Panc1 (cell line): ENCODE results near the gene NDUFAF8.

Experiments used
- CTCF ChIP-seq: fragments of 450-650 bp; IDR thresholded peaks from 2 replicates; pipeline ENCODE4 v1.5.1; 2017; ENCODE audit warnings: mild to moderate bottlenecking
- POLR2AphosphoS5 ChIP-seq: IDR thresholded peaks from 2 replicates; pipeline ENCODE4 v1.6.1; 2012; ENCODE audit warnings: mild to moderate bottlenecking, low read depth, low read length, moderate library complexity
- REST ChIP-seq, 2 experiments: IDR thresholded peaks; 2 replicates each; pipeline ENCODE4 v1.6.1; 2011 to 2012; ENCODE audit warnings: low read depth in 2 of 2, control low read depth in 1 of 2, low read length in 1 of 2, mild to moderate bottlenecking in 1 of 2, moderate library complexity in 1 of 2; ENCODE audit not compliant: insufficient read depth in 1 of 2
- SIN3A ChIP-seq: IDR thresholded peaks from 2 replicates; pipeline ENCODE4 v1.6.1; 2012; ENCODE audit warnings: low read depth, mild to moderate bottlenecking, low read length, moderate library complexity, borderline replicate concordance; ENCODE audit not compliant: insufficient read depth
- TCF7L2 ChIP-seq: IDR thresholded peaks from 2 replicates; pipeline ENCODE4 v1.6.1; 2011; ENCODE audit warnings: mild to moderate bottlenecking, low read depth, low read length, inconsistent platforms

GRCh38 chr17:81253358-81254131 lies 14.4 kb downstream of the NDUFAF8 start:
- TF ChIP-seq POLR2AphosphoS5 (no peak), REST (IDR thresholded peaks at IDR 0.05; ENCODE audit: insufficient read depth in 1 of 2, low read depth in 2 of 2, low read length in 1 of 2) (no peak; a peak in 1 of 4 replicates), CTCF (peak; percentile 89), SIN3A (no peak), TCF7L2 (no peak)
